ENCODE data around the gene PAGR1. TPM values are rescaled to one million over a fixed set of nuclear protein-coding genes. Genes with fewer than 3 reads are reported as not detected.
A peak's percentile ranks its signal among the peaks of the same experiment; 100 is the strongest.

The PAGR1 gene
- total and polyA plus RNA-seq, 9 of the 15 experiments (the other 6 are each of a cell fraction or from before 2014, with no cell fraction given), result 1.4 to 58.2 (median 16.8) TPM

GRCh38 chr16:29790183-29790948 is 25.6 kb upstream of the PAGR1 start, which contains the start of gene KIF22 (continued):
- TF ChIP-seq HES1 (IDR thresholded peaks at IDR 0.05; ENCODE audit: low read depth) (peak; percentile 48; the same call in 1 of the 2 replicates), TEAD1 (CRISPR knock-in tag; IDR thresholded peaks at IDR 0.05) (no peak), RUNX1 (IDR thresholded peaks at IDR 0.05; ENCODE audit: low read depth) (no peak), FOXJ2 (tag; IDR thresholded peaks at IDR 0.05) (no peak), ID3 (CRISPR knock-in tag; IDR thresholded peaks at IDR 0.05) (no peak), ID3 (tag; IDR thresholded peaks at IDR 0.05) (peak; percentile 74), HIVEP1 (CRISPR knock-in tag; IDR thresholded peaks at IDR 0.05) (no peak), PRDM10 (IDR thresholded peaks at IDR 0.05; ENCODE audit: partially characterized antibody) (no peak), TARDBP (IDR thresholded peaks at IDR 0.05) (peak; percentile 76), ZNF592 (IDR thresholded peaks at IDR 0.05) (no peak), E2F3 (CRISPR knock-in tag; IDR thresholded peaks at IDR 0.05) (0 out of 2 replicates have a peak, but pooled peaks have one; percentile 58), CC2D1A (IDR thresholded peaks at IDR 0.05) (peak; percentile 68), ZNF121 (CRISPR knock-in tag; conservative IDR thresholded peaks at IDR 0.05) (no peak), BRCA1 (IDR thresholded peaks at IDR 0.05) (no peak), BRCA1 (CRISPR knock-in tag; IDR thresholded peaks at IDR 0.05) (no peak), EP400 (IDR thresholded peaks at IDR 0.05) (peak; percentile 97), ZKSCAN8 (CRISPR knock-in tag; IDR thresholded peaks at IDR 0.05) (no peak), TOE1 (IDR thresholded peaks at IDR 0.05; ENCODE audit: borderline replicate concordance) (peak; percentile 83), TOE1 (CRISPR knock-in tag; IDR thresholded peaks at IDR 0.05; ENCODE audit: borderline replicate concordance, low read depth) (peak; percentile 55; the same call in 1 of the 2 replicates), MTA2 (IDR thresholded peaks at IDR 0.05; ENCODE audit: low read depth) (no peak), PPARD (CRISPR knock-in tag; IDR thresholded peaks at IDR 0.05) (no peak)

Measured in K562 (cell line).